PC-3 (cell line): Measurements from ENCODE around the gene SIDT1.

Source experiments
- EZH2 ChIP-seq: fragments of 300-600 bp; sonication (generic); IDR thresholded peaks from one replicate; pipeline ENCODE4 v1.6.1; 2017; ENCODE audit warnings: antibody characterized with exemption, mild to moderate bottlenecking, low read length; ENCODE audit not compliant: unreplicated experiment
- EZH2phosphoT487 ChIP-seq: fragments of 300-600 bp; sonication (generic); IDR thresholded peaks from 2 replicates; pipeline ENCODE4 v1.6.1; 2018; ENCODE audit warnings: mild to moderate bottlenecking, antibody characterized with exemption, low read length, borderline replicate concordance
- TF ChIP-seq, protein P1 (sequence below): fragments of 300-600 bp; sonication (generic); conservative IDR thresholded peaks from 2 replicates; pipeline ENCODE4 v1.5.1; 2017; ENCODE audit warnings: antibody characterized with exemption, low read depth, mild to moderate bottlenecking, low read length

DNA sequence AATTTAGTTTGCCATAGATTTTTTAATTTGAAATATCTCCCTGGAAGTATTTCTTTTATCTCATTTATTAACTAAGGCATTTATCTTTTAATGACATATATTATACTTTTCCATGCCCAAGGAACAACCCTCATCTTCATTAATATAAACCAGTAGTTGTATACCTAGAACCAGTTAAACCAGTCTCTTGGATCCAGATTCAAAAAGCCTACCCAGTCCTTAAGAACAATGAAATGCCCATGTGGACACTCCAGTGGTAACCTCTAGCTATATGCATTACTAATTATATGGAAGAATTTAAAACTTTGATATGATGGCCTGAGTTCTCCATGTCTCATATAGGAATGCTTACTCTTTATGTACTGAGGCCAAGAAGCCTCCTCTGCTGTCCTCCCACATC lies 4.8 kb downstream of the SIDT1 start:
- TF ChIP-seq, protein P1, sequence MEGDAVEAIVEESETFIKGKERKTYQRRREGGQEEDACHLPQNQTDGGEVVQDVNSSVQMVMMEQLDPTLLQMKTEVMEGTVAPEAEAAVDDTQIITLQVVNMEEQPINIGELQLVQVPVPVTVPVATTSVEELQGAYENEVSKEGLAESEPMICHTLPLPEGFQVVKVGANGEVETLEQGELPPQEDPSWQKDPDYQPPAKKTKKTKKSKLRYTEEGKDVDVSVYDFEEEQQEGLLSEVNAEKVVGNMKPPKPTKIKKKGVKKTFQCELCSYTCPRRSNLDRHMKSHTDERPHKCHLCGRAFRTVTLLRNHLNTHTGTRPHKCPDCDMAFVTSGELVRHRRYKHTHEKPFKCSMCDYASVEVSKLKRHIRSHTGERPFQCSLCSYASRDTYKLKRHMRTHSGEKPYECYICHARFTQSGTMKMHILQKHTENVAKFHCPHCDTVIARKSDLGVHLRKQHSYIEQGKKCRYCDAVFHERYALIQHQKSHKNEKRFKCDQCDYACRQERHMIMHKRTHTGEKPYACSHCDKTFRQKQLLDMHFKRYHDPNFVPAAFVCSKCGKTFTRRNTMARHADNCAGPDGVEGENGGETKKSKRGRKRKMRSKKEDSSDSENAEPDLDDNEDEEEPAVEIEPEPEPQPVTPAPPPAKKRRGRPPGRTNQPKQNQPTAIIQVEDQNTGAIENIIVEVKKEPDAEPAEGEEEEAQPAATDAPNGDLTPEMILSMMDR, result no peak
- TF ChIP-seq EZH2phosphoT487 (no peak), EZH2 (no peak)
